Chondrocyte (in vitro differentiated cells): Measurements from ENCODE around the gene VASP. TPM values are rescaled to one million over a fixed set of nuclear protein-coding genes. Genes with fewer than 3 reads are reported as not detected.

Experiments
- DNase-seq: peaks from one replicate; pipeline ENCODE4 v3.0.0; 2021; ENCODE audit warnings: mixed read lengths, low spot score
- H3K27ac Mint-ChIP-seq: one replicate; pipeline ENCODE4 v1.8.0; 2021; ENCODE audit warnings: mild to moderate bottlenecking, moderate library complexity, mixed read lengths; ENCODE audit not compliant: unreplicated experiment
- H3K27me3 Mint-ChIP-seq: 2 replicates; pipeline ENCODE4 v1.8.0; 2021; ENCODE audit warnings: low read depth, mixed read lengths
- H3K36me3 Mint-ChIP-seq: 2 replicates; pipeline ENCODE4 v1.8.0; 2021; ENCODE audit warnings: low read depth, mixed read lengths
- H3K4me1 Mint-ChIP-seq: 2 replicates; pipeline ENCODE4 v1.8.0; 2021; ENCODE audit warnings: low read depth, mild to moderate bottlenecking, mixed read lengths
- H3K4me3 Mint-ChIP-seq: one replicate; pipeline ENCODE4 v1.8.0; 2021; ENCODE audit warnings: mild to moderate bottlenecking, moderate library complexity, mixed read lengths; ENCODE audit not compliant: unreplicated experiment
- H3K9me3 Mint-ChIP-seq: 2 replicates; pipeline ENCODE4 v1.8.0; 2021; ENCODE audit warnings: low read depth, mixed read lengths
- CTCF ChIP-seq: fragments of 200-600 bp; sonication (generic); IDR thresholded peaks from 2 replicates; pipeline ENCODE4 v1.5.0; 2021; ENCODE audit warnings: antibody characterized with exemption, mild to moderate bottlenecking, moderate library complexity
- total RNA-seq: library from RNA; stranded (reverse); gene quantifications from 3 replicates; pipeline ENCODE4 v1.2.1, GENCODE V29; 2021

The VASP gene
- total RNA-seq, 1 donor from 2014 or later, result 142 TPM

GRCh38 chr19:45505996-45506245 lies 1.4 kb upstream of the VASP start:
- Mint-ChIP-seq H3K27ac (peak overlapping the region; percentile 93), H3K4me3 (no peak overlapping the region)

GRCh38 chr19:45506246-45506988 lies 862 bp upstream of the VASP start:
- H3K27me3 Mint-ChIP-seq, result no peaks in the 10 kb centered on the region
- H3K36me3 Mint-ChIP-seq, result no peaks in the 10 kb centered on the region
- no peaks in the 10 kb centered on the region for H3K9me3 Mint-ChIP-seq
- H3K4me3 Mint-ChIP-seq, result peak overlapping the region; percentile 96
- peak overlapping the region; percentile 93 for H3K27ac Mint-ChIP-seq
- no peak for DNase-seq
- TF ChIP-seq CTCF, result peak; percentile 79
- H3K4me1 Mint-ChIP-seq, result peaks cover 41% of the 10 kb centered on the region

More at GRCh38 chr19:45505996-45506245, 1.4 kb upstream of the VASP start:
- TF ChIP-seq CTCF, result no peak
- Mint-ChIP-seq H3K27me3 (no peaks in the 10 kb centered on the region), H3K36me3 (no peaks in the 10 kb centered on the region), H3K9me3 (no peaks in the 10 kb centered on the region), H3K4me1 (peaks cover 36% of the 10 kb centered on the region)
- DNase-seq, result no peak

- DNase-seq, result no peak
- peaks cover 49% of the 10 kb centered on the region for H3K4me1 Mint-ChIP-seq
- H3K4me3 Mint-ChIP-seq, result peak overlapping the region; percentile 96
- H3K36me3 Mint-ChIP-seq, result peaks cover 2% of the 10 kb centered on the region
- H3K9me3 Mint-ChIP-seq, result no peaks in the 10 kb centered on the region
- H3K27ac Mint-ChIP-seq, result peak overlapping the region; percentile 70
- no peaks in the 10 kb centered on the region for H3K27me3 Mint-ChIP-seq
- no peak for TF ChIP-seq CTCF
These were observed 665 bp downstream of the VASP start for GRCh38 chr19:45507872-45508416.

GRCh38 chr19:45508417-45508860 lies 1.2 kb downstream of the VASP start:
- no peak for DNase-seq
- H3K27ac Mint-ChIP-seq, result peak overlapping the region; percentile 70
- no peak for TF ChIP-seq CTCF
- H3K27me3 Mint-ChIP-seq, result no peaks in the 10 kb centered on the region
- H3K9me3 Mint-ChIP-seq, result no peaks in the 10 kb centered on the region
- H3K4me1 Mint-ChIP-seq, result peaks cover 52% of the 10 kb centered on the region
- H3K36me3 Mint-ChIP-seq, result peaks cover 2% of the 10 kb centered on the region
- peak overlapping the region; percentile 96 for H3K4me3 Mint-ChIP-seq

GRCh38 chr19:45508861-45509691 lies 1.8 kb downstream of the VASP start:
- TF ChIP-seq CTCF, result peak; percentile 21
- H3K27me3 Mint-ChIP-seq, result no peaks in the 10 kb centered on the region
- peaks cover 2% of the 10 kb centered on the region for H3K36me3 Mint-ChIP-seq
- no peaks in the 10 kb centered on the region for H3K9me3 Mint-ChIP-seq
- peaks cover 58% of the 10 kb centered on the region for H3K4me1 Mint-ChIP-seq
- DNase-seq, result no peak
- H3K27ac Mint-ChIP-seq, result peak overlapping the region; percentile 68
- H3K4me3 Mint-ChIP-seq, result peak overlapping the region; percentile 96
